HG02840 (cell line): ENCODE measurements around the gene RAB8B.

ENCODE experiments used
- ATAC-seq: cut with Tn5 transposase; IDR thresholded peaks from one replicate; pipeline ENCODE4 v1.9.1; 2021; ENCODE audit warnings: mild to moderate bottlenecking, moderate library complexity, moderate number of reproducible peaks; ENCODE audit not compliant: unreplicated experiment, low FRiP score

RAB8B gene

DNA sequence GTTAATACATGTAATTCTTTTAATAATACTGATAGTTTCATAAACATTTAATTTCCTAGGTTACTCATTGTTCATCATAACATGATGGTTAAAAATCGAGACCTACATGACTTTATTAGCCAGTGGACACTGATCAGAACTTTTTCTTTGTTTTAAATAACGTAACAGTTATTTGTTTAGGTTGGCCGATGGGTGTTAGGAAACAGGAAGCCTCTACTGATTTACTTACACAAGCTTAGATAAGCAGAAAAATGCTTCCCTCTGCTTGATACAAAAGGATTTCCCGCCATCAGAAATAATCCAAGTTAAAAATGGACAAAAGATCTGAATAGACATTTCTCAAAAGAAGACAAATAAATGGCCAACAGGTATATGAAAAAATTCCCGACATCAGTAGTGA lies 71.4 kb downstream of the RAB8B start:
- ATAC-seq: no peak

DNA sequence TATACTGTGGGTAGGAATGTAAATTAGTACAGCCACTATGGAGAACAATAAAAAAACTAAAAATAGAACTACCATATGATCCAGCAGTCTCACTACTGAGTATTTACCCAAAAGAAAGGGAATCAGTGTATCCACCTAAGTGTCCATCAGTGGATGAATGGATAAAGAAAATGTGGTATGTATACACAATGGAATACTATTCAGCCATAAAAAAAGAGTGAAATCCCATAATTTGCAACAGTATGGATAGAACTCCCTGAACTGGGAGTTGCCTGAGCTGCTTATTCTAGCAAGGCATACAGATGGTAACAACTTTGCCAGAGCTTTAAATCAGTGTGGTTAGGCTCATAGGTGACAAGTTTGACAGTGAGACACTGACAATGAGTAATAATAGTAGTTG lies 71.9 kb downstream of the RAB8B start:
- ATAC-seq: no peak

DNA sequence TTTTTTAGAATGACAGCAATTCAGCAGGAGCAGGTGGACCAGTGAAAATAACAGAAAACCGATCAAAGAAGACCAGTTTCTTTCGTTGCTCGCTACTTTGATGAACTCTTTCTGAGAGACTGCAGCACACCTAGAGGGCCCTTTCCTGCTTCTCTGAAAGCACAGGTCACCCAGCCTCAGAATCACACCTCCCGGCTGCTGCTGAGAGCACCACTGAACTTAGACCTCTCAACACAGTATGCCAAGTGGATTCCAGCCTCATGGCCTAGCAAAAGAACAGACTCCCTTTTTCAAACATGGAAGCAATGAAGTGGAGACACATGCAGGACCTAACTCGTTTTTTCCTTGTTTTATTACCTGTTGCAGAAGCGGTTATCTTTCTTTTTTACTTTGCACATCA lies 74.1 kb downstream of the RAB8B start:
- no peak for ATAC-seq

DNA sequence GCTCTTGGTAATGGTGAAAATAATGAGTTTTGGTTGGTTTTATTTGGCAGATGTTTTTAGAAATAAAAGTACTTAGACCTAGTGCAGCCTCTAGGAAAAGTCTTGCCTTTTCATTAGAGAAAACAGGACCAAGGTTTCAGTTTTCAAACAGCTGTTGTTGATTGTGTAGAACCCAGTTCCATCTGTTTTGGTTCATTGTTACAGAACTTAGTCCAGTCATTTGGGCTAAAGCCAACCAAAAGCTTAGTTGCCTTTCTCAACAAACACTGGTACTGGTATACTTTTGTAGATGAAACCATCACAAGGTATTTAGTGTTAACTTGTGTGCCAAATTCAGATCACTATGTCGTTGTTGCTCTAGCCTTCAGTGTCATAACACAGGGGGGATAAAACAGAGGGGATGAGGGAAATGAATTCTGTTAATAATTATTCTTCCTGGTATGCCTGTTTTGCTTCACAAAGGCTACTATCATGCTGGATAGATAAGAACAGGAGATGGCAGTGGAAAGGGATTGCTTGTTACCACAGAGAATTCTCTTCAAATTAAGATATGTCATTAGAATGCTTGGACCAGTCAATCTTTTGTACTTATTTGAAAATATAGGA lies 75.4 kb downstream of the RAB8B start:
- ATAC-seq: no peak

DNA sequence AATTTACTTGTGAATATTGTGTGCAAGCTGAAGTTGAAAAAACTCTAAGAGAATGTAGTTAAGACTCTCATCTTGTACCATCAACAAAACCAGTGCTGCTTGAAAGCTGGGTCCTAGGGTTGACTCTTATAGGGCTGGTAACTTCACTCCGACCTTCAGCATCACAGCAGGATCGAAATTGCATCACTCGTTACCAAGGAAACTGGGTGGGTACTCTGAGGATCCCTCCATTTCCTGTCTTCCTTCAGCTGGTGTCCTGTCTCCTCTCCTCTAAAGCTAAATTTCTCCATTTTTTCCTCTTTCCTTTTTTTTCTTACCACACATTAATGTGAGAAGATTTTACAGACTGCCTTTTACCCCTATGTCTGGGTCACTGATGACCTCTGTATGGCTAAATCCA lies 85.0 kb downstream of the RAB8B start:
- ATAC-seq: no peak

DNA sequence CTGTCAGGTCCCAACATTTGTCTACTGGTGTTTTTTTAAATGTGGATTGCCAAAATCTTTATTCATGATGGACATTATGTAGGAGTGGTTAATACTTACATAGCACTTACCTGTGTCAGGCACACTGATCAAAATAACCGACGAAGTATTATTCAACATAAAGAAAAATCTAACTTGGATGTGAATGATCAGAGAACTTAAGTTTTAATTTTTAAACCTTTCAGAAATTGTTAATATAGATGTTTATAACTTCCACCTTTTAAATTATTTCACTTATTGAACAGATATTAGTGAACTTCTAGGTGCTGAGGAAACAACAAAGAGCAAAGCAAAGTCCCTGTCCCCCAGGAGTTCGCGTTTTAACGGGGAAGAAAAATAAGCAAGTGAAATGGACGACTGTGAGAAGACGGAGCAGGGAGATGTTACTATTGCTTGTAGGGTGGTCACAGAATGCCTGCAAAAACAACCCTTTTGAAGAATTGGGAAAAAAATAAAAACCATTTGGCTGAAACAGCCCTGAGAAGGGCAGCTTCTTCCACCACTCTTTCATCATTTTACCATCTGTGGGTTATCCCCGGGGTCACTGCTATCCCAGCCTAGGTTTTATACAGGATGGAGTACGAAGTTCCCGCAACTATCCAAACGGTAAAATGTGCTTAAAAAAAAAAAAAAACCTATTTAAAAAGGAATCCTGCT lies 87.1 kb downstream of the RAB8B start:
- no peak for ATAC-seq

DNA sequence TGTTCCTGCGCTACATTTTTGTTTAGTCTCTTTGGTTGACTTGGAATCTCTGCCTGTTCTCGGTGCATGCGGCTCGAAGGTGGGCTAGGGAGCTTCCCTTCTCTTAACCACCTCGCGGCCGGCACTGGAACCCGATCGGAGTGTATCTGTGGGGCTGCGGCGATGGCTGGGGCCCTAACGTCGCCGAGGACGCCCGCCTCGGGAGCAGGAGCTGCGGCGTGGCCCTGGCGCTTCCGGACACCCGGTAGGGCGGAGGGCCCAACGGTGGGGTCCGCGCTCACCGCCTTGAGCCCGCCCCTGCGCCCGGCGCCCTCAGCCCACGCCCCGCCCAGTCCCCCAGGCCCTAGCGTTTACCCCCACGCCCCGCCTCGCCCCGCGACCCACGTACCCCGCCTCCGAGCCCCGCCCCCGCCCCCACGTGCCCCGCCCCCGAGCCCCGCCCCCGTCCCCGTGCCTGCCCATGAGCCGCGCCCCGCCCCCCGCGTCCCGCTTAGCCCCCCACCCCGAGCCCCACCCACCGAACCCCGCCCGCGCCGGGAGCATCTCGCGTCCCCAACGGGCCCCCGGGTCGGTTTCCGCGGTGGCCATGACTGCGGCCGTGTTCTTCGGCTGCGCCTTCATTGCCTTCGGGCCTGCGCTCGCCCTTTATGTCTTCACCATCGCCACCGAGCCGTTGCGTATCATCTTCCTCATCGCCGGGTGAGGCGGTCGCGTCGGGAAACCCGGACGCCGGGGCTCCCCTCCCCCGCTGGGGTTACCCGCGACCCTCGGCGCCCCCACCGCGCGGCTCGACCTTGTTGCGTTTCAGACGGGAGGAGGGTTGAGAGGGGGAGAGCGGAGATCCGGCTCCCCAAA lies 87.9 kb downstream of the RAB8B start, which contains the start of gene APH1B:
Gene APH1B (plus strand): TSS at position 568 of the 855 bp plus-strand sequence. CDS start 19 bp downstream, at position 587.
- ATAC-seq: no peak

DNA sequence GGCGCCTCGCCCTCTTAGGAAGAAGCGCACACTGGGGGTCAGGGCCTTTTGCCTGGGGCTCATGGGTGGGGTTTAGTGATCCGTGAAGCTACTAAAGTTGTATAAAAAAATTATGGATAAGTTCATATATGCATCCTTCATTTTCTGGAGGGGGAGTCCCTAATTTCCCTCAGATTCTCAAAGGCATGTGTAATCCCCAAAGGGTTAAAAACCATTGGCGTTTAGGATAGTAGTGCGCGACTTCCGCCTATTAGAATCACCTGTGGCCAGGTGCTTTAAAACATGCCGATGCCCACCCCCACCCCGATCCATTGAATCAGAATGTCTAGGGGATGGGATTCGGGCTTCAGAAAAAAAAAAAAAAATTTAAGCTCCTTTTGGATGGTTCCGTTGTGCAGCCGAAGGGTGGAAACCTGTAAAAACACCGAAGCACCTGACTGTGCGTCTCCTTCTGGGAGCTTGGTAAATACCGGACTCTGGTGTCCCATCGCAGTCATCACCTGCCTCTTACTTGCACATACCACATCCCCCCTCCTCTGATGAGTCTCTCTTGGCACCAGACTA lies 88.6 kb downstream of the RAB8B start:
- ATAC-seq: no peak

DNA sequence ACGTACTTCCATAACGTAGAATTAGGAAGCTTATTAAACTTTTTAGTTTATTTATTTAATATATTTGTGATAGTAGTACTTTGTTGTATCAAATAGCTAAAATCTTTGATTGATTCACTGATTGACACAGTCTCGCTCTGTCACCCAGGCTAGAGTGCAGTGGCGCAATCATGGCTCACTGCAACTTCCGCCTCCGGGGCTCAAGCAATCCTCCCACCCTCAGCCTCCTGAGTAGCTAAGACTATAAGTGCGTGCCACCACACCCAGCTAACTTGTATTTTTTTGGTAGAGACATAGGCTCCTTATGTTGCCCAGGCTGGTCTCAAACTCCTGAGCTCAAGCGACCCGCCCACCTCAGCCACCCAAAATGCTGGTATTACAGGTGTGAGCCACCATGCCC lies 93.7 kb downstream of the RAB8B start:
- ATAC-seq: no peak

DNA sequence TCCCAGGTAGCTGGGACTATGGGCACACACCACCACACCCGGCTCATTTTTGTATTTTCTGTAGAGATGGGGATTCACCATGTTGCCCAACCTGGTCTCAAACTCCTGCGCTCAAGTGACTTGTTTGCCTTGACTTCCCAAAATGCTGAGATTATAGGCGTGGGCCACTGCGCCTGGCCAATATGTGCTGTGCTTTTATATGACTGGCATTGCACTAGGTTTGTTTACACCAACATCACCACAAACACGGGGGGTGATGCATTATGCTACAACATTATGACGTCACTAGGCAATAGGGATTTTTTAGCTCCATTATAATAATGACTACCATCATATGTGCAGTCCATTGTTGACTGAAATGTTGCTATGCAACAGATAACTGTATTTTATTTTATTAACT lies 94.9 kb downstream of the RAB8B start:
- ATAC-seq: no peak

DNA sequence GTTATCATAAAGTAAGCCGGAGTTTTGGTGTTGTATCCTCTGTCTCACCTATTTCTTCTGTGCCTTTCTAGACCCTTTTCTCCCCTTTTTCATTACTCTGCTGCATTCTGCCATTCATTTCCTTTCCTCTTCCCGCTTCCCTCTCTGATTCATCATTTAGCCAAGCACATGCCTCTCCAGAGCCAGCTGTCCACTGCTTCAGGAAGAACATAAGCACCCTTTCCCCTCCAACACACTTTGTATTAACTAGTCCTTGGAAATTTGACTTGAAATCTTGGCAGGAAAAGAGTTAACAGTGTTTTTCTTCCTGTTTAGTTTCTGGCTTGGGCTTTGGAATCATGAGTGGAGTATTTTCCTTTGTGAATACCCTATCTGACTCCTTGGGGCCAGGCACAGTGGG lies 97.7 kb downstream of the RAB8B start:
- no peak for ATAC-seq

DNA sequence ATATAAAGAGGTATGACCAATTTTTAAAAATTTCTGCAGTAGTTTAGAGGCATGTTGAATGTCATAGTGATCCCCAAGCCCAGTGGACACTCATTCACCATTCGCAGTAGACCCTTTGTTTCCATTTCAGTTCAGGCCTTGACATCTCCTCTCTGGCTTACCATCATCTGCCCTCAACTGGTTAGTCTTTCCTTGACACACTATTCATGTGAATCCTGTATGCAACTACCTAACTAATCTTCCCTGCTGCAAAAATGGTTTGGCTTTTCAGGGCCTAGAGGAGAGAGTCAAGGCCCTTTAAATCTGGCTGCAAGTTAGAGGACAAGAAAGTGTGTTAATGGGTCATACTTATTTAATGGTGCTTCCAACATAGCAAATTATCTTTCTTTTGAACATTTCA lies 98.9 kb downstream of the RAB8B start:
- ATAC-seq: no peak

DNA sequence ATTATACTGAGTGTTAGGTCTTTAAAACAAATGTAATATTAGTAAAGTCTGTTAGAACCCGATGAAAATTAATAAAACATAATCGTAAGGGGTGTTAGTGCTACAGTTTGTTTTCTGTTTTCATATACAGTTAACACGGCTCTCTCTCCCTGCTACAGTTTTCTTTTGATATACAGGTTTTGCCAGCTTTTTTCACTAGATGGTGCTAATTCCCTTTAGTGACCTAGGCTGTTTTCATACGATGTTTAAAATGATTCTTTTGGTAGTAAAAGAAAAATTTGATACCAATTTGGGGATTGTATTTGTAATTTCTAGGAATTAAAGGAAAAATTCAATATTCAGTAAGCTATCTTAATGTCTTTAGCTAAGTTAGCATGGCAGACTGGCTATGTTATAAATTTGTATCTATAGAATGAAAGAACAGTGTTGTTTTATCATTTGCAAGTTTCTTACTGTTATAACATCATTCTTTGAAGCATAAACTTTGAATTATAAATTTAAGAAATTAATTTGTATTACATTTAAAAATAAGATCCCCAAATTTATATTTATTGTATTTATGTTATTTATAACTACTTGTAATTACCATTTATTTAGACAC lies 99.5 kb downstream of the RAB8B start:
- no peak for ATAC-seq

DNA sequence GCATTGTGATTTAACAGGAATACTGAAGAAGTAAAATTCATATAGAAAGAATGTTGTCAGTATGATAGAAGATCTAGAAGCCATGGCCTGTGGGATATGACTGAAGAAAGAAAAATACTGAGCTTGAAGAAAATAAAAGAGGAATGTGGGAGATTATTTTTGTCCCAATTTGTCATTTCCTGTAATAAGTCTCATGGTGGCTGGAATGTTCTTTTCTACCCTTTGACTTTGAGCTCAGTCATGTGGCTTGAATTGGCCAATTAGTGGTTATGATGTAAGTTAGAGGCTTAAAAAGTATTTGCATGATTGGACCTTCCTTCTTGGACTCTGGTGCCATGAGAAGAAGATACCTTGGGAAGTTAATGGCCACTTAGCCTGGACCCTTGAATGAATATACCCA lies 102.1 kb downstream of the RAB8B start:
- no peak for ATAC-seq

DNA sequence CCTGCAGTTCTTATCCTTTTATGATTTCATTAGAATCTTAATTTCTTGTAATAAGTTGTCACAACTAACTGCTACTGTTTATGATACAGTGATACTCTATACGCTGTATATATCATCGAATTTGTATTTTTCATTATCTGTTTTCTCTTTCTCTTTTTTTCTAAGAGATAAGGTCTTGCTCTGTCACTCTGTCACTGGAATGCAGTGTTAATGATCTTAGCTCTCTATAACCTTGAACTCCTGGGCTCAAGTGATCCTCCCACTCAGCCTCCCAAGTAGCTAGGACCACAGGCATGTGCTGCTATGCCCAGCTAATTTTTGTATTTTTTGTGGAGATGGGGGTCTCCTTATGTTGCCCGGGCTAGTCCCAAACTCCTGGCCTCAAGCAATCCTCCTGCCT lies 102.8 kb downstream of the RAB8B start:
- ATAC-seq: no peak

DNA sequence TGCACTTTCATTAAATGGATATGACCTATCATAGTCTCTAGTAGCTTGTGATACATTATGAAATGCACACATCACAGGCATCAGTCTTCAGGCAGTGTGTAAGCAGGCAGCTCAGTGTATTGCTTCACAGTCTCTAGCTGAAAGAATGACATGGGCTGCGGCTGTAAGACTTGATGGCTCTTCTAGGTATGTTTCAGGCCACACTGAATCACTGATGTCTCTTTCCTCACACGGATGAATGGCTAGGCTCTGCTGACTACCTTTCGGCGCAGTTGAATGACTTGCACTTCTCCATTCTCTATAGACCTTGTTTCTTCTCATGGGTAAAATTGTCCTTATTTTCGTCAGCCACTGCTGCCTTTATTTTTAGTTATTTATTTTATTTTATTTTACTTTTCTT lies 103.4 kb downstream of the RAB8B start:
- ATAC-seq: no peak

DNA sequence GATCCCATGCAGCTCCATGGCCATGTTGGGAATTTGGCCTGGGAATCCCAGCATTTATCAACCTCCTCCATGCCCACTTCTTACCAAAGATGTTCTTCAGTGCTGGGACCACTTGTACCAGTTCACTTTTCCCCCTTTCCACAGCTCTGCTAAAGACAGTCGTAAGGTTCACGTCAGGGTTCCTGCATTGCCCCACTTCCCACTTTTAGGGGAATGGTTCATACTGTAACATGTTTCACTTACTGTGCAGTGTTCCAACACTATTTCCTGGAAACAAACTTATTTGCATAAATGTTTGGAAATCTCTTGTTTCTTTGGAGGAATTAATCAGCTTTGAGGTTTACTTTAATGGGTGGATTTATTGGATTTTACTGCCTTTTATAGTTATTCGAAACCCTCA lies 105.0 kb downstream of the RAB8B start:
- no peak for ATAC-seq

DNA sequence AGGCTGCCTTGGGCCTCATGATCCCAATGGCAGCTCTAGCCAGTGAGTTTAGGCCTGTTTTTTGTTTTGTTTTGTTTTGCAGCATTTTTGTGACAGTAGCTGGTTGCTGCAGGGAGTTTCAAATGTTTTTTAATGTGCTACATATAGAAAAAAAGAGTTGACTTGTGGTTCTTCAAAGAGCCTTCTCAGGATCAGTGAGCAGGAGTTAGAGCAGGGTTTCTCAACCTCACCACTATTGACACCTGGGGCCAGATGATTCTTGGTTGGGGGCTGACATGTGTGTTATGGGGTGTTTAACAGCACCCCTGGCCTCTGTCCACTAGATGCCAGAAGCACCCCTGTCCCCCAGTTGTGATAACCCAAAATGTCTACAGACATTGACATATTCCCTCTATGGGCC lies 105.9 kb downstream of the RAB8B start:
- ATAC-seq: no peak

DNA sequence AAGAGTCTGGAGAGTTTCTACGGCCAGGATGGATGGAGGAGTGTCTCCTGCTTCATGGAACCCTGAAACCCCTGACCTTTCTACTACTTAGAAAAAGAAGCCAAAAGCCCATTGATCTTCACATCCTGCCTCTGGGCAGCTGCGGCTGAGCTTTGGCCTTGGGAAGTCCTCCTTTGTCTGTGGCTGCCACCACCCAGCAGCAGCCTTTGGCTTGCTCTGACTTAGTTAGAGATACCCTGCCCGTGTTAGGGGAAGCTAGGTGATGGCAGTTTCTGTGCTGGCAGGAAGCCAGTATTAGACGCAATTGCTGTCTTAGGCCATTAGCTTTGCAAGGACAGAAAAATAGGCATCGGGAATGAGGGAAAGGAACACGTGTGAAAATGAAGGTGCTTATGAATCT lies 106.8 kb downstream of the RAB8B start:
- no peak for ATAC-seq

DNA sequence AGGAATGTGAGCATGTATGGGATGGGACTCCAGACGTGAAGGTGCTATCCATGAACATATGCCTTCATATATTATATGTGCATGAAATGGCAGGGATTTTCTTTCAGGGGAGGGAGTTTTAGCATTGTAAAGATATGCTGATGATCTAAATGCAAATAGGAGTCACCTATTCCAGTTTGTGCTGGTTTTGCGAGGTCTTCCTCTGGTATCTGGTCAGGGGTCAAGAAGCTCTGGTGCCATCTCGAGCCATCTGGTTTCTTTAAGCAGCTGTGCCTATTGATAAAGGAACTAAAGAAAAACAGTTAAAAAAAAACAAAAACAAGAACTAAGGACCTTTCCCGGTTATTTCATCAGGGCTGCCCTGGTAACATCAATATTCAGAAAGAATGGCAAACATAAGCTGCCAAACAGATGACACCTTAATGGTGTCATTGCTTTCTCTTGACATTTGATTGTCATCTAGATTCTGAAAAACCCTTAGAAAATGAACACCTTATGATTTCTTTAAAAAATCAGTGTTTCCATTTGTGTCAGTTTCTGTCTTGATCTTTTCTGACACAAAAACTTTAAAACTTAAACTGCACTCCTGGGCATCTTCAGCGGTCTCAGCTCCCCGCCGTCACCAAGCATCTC lies 110.7 kb downstream of the RAB8B start:
- ATAC-seq: no peak
